HG03039 (cell line): ENCODE data around the gene CSF1R.

Experiments
- ATAC-seq: cut with Tn5 transposase; IDR thresholded peaks from one replicate; pipeline ENCODE4 v1.9.1; 2021; ENCODE audit warnings: mild to moderate bottlenecking, moderate library complexity; ENCODE audit not compliant: unreplicated experiment

CSF1R gene

GRCh38 chr5:150073677-150074076, 12.7 kb downstream of the CSF1R start:
- no peak for ATAC-seq

- no peak for ATAC-seq
Observed at GRCh38 chr5:150073086-150073625, 13.2 kb downstream of the CSF1R start.

GRCh38 chr5:150070821-150071220, 15.5 kb downstream of the CSF1R start:
- ATAC-seq, result no peak

- ATAC-seq, result no peak
Observed at GRCh38 chr5:150069672-150070627, 16.4 kb downstream of the CSF1R start.

- ATAC-seq, result no peak
Observed at GRCh38 chr5:150068961-150069645, 17.3 kb downstream of the CSF1R start.

GRCh38 chr5:150068472-150068871, 17.9 kb downstream of the CSF1R start:
- no peak for ATAC-seq

GRCh38 chr5:150068071-150068470, 18.3 kb downstream of the CSF1R start:
- ATAC-seq, result no peak

GRCh38 chr5:150067405-150067960, 18.9 kb downstream of the CSF1R start:
- ATAC-seq, result no peak

GRCh38 chr5:150066901-150067396, 19.4 kb downstream of the CSF1R start:
- ATAC-seq, result no peak

GRCh38 chr5:150066436-150066835, 19.9 kb downstream of the CSF1R start:
- no peak for ATAC-seq

- ATAC-seq, result no peak
Observed at GRCh38 chr5:150065886-150066285, 20.5 kb downstream of the CSF1R start.

- no peak for ATAC-seq
Observed at GRCh38 chr5:150065346-150065745, 21.0 kb downstream of the CSF1R start.

- no peak for ATAC-seq
Observed at GRCh38 chr5:150064681-150065220, 21.6 kb downstream of the CSF1R start.

- ATAC-seq, result no peak
Observed at GRCh38 chr5:150063638-150064037, 22.7 kb downstream of the CSF1R start.

- ATAC-seq, result no peak
Observed at GRCh38 chr5:150062216-150062922, 24.0 kb downstream of the CSF1R start.

GRCh38 chr5:150061538-150061995, 24.8 kb downstream of the CSF1R start:
- ATAC-seq, result no peak

- no peak for ATAC-seq
Observed at GRCh38 chr5:150060471-150060870, 25.9 kb downstream of the CSF1R start.

- ATAC-seq, result no peak
Observed at GRCh38 chr5:150059623-150060022, 26.7 kb downstream of the CSF1R start.

GRCh38 chr5:150058480-150059126, 27.8 kb downstream of the CSF1R start:
- ATAC-seq, result no peak

- ATAC-seq, result no peak
Observed at GRCh38 chr5:150057996-150058395, 28.4 kb downstream of the CSF1R start.
